T-helper 2 cell treated with Interferon-gamma antibody and Interleukin-4, amounts not matched to agents 5 μg/mL and 100 μg/mL, for 36 hours (primary cell): Measurements from ENCODE around the gene RTL5.

Experiments used
- DNase-seq: peaks from one replicate; pipeline ENCODE4 v3.0.0; 2021; ENCODE audit warnings: low spot score
- H3K27ac Mint-ChIP-seq: one replicate; pipeline ENCODE4 v1.8.0; 2021; ENCODE audit warnings: mild to moderate bottlenecking, mixed read lengths
- H3K27me3 Mint-ChIP-seq: one replicate; pipeline ENCODE4 v1.8.0; 2021; ENCODE audit warnings: low read depth, mixed read lengths
- H3K36me3 Mint-ChIP-seq: one replicate; pipeline ENCODE4 v1.8.0; 2021; ENCODE audit warnings: low read depth, mixed read lengths
- H3K4me1 Mint-ChIP-seq: one replicate; pipeline ENCODE4 v1.8.0; 2021; ENCODE audit warnings: low read depth, mixed read lengths
- H3K4me3 Mint-ChIP-seq: one replicate; pipeline ENCODE4 v1.8.0; 2022; ENCODE audit warnings: mild to moderate bottlenecking, moderate library complexity, mixed read lengths
- H3K9me3 Mint-ChIP-seq: one replicate; pipeline ENCODE4 v1.8.0; 2021; ENCODE audit warnings: mixed read lengths

The RTL5 gene

GRCh38 chrX:72110051-72110875, 21.5 kb downstream of the RTL5 start:
- Mint-ChIP-seq H3K27ac (no peak overlapping the region), H3K27me3 (peaks cover 31% of the 10 kb centered on the region), H3K4me1 (peaks cover 10% of the 10 kb centered on the region)

GRCh38 chrX:72108666-72109065, 23.0 kb downstream of the RTL5 start:
- peaks cover 16% of the 10 kb centered on the region for H3K4me1 Mint-ChIP-seq
- peaks cover 38% of the 10 kb centered on the region for H3K27me3 Mint-ChIP-seq
- H3K27ac Mint-ChIP-seq: no peak overlapping the region
- no peaks in the 10 kb centered on the region for H3K36me3 Mint-ChIP-seq
- H3K4me3 Mint-ChIP-seq: no peak overlapping the region
- DNase-seq: no peak
- H3K9me3 Mint-ChIP-seq: no peaks in the 10 kb centered on the region

More at GRCh38 chrX:72110051-72110875, 21.5 kb downstream of the RTL5 start:
- H3K4me3 Mint-ChIP-seq: no peak overlapping the region
- H3K36me3 Mint-ChIP-seq: no peaks in the 10 kb centered on the region
- no peak for DNase-seq
- no peaks in the 10 kb centered on the region for H3K9me3 Mint-ChIP-seq

- Mint-ChIP-seq H3K9me3 (no peaks in the 10 kb centered on the region), H3K4me1 (peaks cover 16% of the 10 kb centered on the region), H3K36me3 (no peaks in the 10 kb centered on the region), H3K27ac (peak overlapping the region; percentile 34), H3K27me3 (peaks cover 41% of the 10 kb centered on the region), H3K4me3 (no peak overlapping the region)
- no peak for DNase-seq
Measured at GRCh38 chrX:72107841-72108595, 23.7 kb downstream of the RTL5 start.

GRCh38 chrX:72107320-72107719, 24.4 kb downstream of the RTL5 start:
- Mint-ChIP-seq H3K27me3 (peaks cover 41% of the 10 kb centered on the region), H3K9me3 (no peaks in the 10 kb centered on the region), H3K4me3 (peak overlapping the region; percentile 32), H3K4me1 (peaks cover 18% of the 10 kb centered on the region), H3K27ac (no peak overlapping the region), H3K36me3 (no peaks in the 10 kb centered on the region)
- no peak for DNase-seq

- H3K4me1 Mint-ChIP-seq: peaks cover 33% of the 10 kb centered on the region
- DNase-seq: peak; percentile 25
- H3K9me3 Mint-ChIP-seq: no peaks in the 10 kb centered on the region
- peak overlapping the region; percentile 49 for H3K27ac Mint-ChIP-seq
- H3K4me3 Mint-ChIP-seq: peak overlapping the region; percentile 21
- H3K36me3 Mint-ChIP-seq: no peaks in the 10 kb centered on the region
- H3K27me3 Mint-ChIP-seq: peaks cover 40% of the 10 kb centered on the region
Measured at GRCh38 chrX:72105436-72105835, 26.3 kb downstream of the RTL5 start.

GRCh38 chrX:72102760-72103159, 29.0 kb downstream of the RTL5 start:
- H3K36me3 Mint-ChIP-seq: no peaks in the 10 kb centered on the region
- peaks cover 39% of the 10 kb centered on the region for H3K4me1 Mint-ChIP-seq
- no peak for DNase-seq
- H3K27ac Mint-ChIP-seq: no peak overlapping the region
- H3K27me3 Mint-ChIP-seq: peaks cover 42% of the 10 kb centered on the region
- no peaks in the 10 kb centered on the region for H3K9me3 Mint-ChIP-seq
- H3K4me3 Mint-ChIP-seq: no peak overlapping the region

GRCh38 chrX:72102126-72102525, 29.6 kb downstream of the RTL5 start:
- Mint-ChIP-seq H3K9me3 (no peaks in the 10 kb centered on the region), H3K27me3 (peaks cover 41% of the 10 kb centered on the region), H3K4me3 (peak overlapping the region; percentile 76), H3K36me3 (no peaks in the 10 kb centered on the region), H3K4me1 (peaks cover 33% of the 10 kb centered on the region), H3K27ac (peak overlapping the region; percentile 76)
- DNase-seq: no peak

- Mint-ChIP-seq H3K4me3 (peak overlapping the region; percentile 76), H3K9me3 (no peaks in the 10 kb centered on the region), H3K36me3 (no peaks in the 10 kb centered on the region), H3K27me3 (peaks cover 45% of the 10 kb centered on the region), H3K4me1 (peaks cover 32% of the 10 kb centered on the region), H3K27ac (no peak overlapping the region)
- DNase-seq: no peak
Measured at GRCh38 chrX:72101597-72102037, 30.1 kb downstream of the RTL5 start.

- Mint-ChIP-seq H3K9me3 (no peaks in the 10 kb centered on the region), H3K4me3 (peak overlapping the region; percentile 76), H3K4me1 (peaks cover 31% of the 10 kb centered on the region), H3K27ac (peak overlapping the region; percentile 66), H3K27me3 (peaks cover 47% of the 10 kb centered on the region), H3K36me3 (no peaks in the 10 kb centered on the region)
- peak; percentile 70 for DNase-seq
Measured at GRCh38 chrX:72100824-72101351, 30.8 kb downstream of the RTL5 start.

- no peak for DNase-seq
- peak overlapping the region; percentile 66 for H3K27ac Mint-ChIP-seq
- H3K4me1 Mint-ChIP-seq: peaks cover 31% of the 10 kb centered on the region
Measured at GRCh38 chrX:72100051-72100755, 31.5 kb downstream of the RTL5 start.

GRCh38 chrX:72097098-72097497, 34.6 kb downstream of the RTL5 start:
- peaks cover 24% of the 10 kb centered on the region for H3K4me1 Mint-ChIP-seq
- H3K27me3 Mint-ChIP-seq: peaks cover 44% of the 10 kb centered on the region
- H3K36me3 Mint-ChIP-seq: no peaks in the 10 kb centered on the region
- no peak for DNase-seq
- no peak overlapping the region for H3K27ac Mint-ChIP-seq
- no peaks in the 10 kb centered on the region for H3K9me3 Mint-ChIP-seq
- no peak overlapping the region for H3K4me3 Mint-ChIP-seq

More at GRCh38 chrX:72100051-72100755, 31.5 kb downstream of the RTL5 start:
- Mint-ChIP-seq H3K27me3 (peaks cover 49% of the 10 kb centered on the region), H3K36me3 (no peaks in the 10 kb centered on the region), H3K9me3 (no peaks in the 10 kb centered on the region), H3K4me3 (peak overlapping the region; percentile 76)

GRCh38 chrX:72095370-72095769, 36.3 kb downstream of the RTL5 start:
- no peak for DNase-seq
- H3K27me3 Mint-ChIP-seq: peaks cover 40% of the 10 kb centered on the region
- H3K4me1 Mint-ChIP-seq: peaks cover 10% of the 10 kb centered on the region
- no peak overlapping the region for H3K4me3 Mint-ChIP-seq
- no peak overlapping the region for H3K27ac Mint-ChIP-seq
- H3K36me3 Mint-ChIP-seq: no peaks in the 10 kb centered on the region
- H3K9me3 Mint-ChIP-seq: no peaks in the 10 kb centered on the region

GRCh38 chrX:72094894-72095293, 36.8 kb downstream of the RTL5 start:
- Mint-ChIP-seq H3K4me1 (peaks cover 5% of the 10 kb centered on the region), H3K27me3 (peaks cover 40% of the 10 kb centered on the region), H3K9me3 (no peaks in the 10 kb centered on the region), H3K36me3 (no peaks in the 10 kb centered on the region), H3K4me3 (no peak overlapping the region), H3K27ac (peak overlapping the region; percentile 60)
- DNase-seq: peak; percentile 4
